ENCODE results near the gene OTC.

OTC gene

GRCh38 chrX:38357747-38358673 lies 5.6 kb downstream of the OTC start:
- DNase-seq (ENCODE audit: low spot score) = no peak

- no peak for DNase-seq (ENCODE audit: low spot score)
Observed at GRCh38 chrX:38363046-38363445, 10.6 kb downstream of the OTC start.

- DNase-seq (ENCODE audit: low spot score) = no peak
Observed at GRCh38 chrX:38365954-38366353, 13.6 kb downstream of the OTC start.

GRCh38 chrX:38368774-38369173 lies 16.4 kb downstream of the OTC start:
- no peak for DNase-seq (ENCODE audit: low spot score)

- DNase-seq (ENCODE audit: low spot score) = no peak
Observed at GRCh38 chrX:38371641-38372040, 19.2 kb downstream of the OTC start.

GRCh38 chrX:38374431-38374830 lies 22.0 kb downstream of the OTC start:
- no peak for DNase-seq (ENCODE audit: low spot score)

- DNase-seq (ENCODE audit: low spot score) = peak; percentile 45
Observed at GRCh38 chrX:38375891-38376290, 23.5 kb downstream of the OTC start.

- no peak for DNase-seq (ENCODE audit: low spot score)
Observed at GRCh38 chrX:38376747-38377146, 24.3 kb downstream of the OTC start.

- no peak for DNase-seq (ENCODE audit: low spot score)
Observed at GRCh38 chrX:38379088-38379487, 26.7 kb downstream of the OTC start.

GRCh38 chrX:38382663-38383062 lies 30.3 kb downstream of the OTC start:
- no peak for DNase-seq (ENCODE audit: low spot score)

- no peak for DNase-seq (ENCODE audit: low spot score)
Observed at GRCh38 chrX:38400389-38400910, 48.0 kb downstream of the OTC start.

- no peak for DNase-seq (ENCODE audit: low spot score)
Observed at GRCh38 chrX:38402118-38402517, 49.7 kb downstream of the OTC start.

GRCh38 chrX:38403834-38404233 lies 51.4 kb downstream of the OTC start:
- DNase-seq (ENCODE audit: low spot score) = no peak

- no peak for DNase-seq (ENCODE audit: low spot score)
Observed at GRCh38 chrX:38407126-38407525, 54.7 kb downstream of the OTC start.

GRCh38 chrX:38409289-38409688 lies 56.9 kb downstream of the OTC start:
- DNase-seq (ENCODE audit: low spot score) = no peak

GRCh38 chrX:38426785-38427184 lies 74.4 kb downstream of the OTC start:
- peak; percentile 38 for DNase-seq (ENCODE audit: low spot score)

- DNase-seq (ENCODE audit: low spot score) = no peak
Observed at GRCh38 chrX:38431525-38431924, 79.1 kb downstream of the OTC start.

GRCh38 chrX:38435130-38435529 lies 82.7 kb downstream of the OTC start:
- DNase-seq (ENCODE audit: low spot score) = no peak

- no peak for DNase-seq (ENCODE audit: low spot score)
Observed at GRCh38 chrX:38437093-38437492, 84.7 kb downstream of the OTC start.

GRCh38 chrX:38438321-38438720 lies 85.9 kb downstream of the OTC start:
- DNase-seq (ENCODE audit: low spot score) = no peak

GRCh38 chrX:38452603-38453002 lies 100.2 kb downstream of the OTC start:
- DNase-seq (ENCODE audit: low spot score) = no peak

- peak; percentile 34 for DNase-seq (ENCODE audit: low spot score)
Observed at GRCh38 chrX:38458071-38458470, 105.7 kb downstream of the OTC start.

GRCh38 chrX:38462257-38462656 lies 109.9 kb downstream of the OTC start:
- no peak for DNase-seq (ENCODE audit: low spot score)

GRCh38 chrX:38465686-38466085 lies 113.3 kb downstream of the OTC start:
- no peak for DNase-seq (ENCODE audit: low spot score)

Measured in RKO (cell line).